ENCODE measurements around the gene METTL4.

Gene METTL4

DNA sequence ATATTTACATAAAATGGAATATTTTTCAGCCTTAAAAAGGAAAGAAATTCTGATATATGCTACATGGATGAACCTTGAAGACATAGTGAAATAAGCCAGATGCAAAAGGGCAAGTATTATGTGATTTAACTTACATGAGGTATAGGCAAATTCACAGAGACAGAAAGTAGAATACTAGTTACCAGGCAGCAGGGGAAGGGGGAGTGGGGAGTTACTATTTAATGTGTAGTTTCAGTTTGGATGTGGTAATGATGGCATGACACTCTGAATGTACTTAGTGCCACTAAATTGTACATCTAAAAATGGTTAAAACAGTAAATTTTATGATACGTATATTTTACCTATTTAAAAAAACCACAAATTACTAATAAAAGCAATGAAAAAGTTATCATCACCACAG, 12.1 kb downstream of the METTL4 start:
- no peak for ATAC-seq
- TF ChIP-seq CSDC2 (CRISPR knock-in tag; IDR thresholded peaks at IDR 0.05) (no peak), ESRRG (CRISPR knock-in tag; IDR thresholded peaks at IDR 0.05) (no peak), PPARA (CRISPR knock-in tag; IDR thresholded peaks at IDR 0.05; ENCODE audit: borderline replicate concordance) (no peak)

DNA sequence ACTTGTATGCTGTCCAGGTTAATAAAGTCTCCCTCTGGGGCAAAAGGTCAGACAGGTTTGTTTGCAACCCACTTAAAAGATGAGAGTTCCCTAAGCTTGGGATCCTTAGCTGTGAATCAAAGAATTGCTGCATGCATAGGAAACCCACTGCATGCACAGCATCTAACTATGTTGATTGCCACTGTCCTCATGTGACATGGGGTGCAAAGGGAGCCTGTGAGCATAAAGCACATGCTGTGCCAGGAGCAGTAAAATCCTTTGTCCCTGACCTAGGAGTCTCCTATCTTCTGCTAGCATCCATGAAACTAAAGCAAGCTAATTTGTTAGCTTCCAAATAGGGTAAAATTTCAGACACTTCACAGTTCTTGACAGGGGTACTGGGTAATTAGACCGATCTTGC, 13.8 kb downstream of the METTL4 start:
- no peak for ATAC-seq
- TF ChIP-seq, protein P1, sequence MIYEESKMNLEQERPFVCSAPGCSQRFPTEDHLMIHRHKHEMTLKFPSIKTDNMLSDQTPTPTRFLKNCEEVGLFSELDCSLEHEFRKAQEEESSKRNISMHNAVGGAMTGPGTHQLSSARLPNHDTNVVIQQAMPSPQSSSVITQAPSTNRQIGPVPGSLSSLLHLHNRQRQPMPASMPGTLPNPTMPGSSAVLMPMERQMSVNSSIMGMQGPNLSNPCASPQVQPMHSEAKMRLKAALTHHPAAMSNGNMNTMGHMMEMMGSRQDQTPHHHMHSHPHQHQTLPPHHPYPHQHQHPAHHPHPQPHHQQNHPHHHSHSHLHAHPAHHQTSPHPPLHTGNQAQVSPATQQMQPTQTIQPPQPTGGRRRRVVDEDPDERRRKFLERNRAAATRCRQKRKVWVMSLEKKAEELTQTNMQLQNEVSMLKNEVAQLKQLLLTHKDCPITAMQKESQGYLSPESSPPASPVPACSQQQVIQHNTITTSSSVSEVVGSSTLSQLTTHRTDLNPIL (CRISPR knock-in tag; IDR thresholded peaks at IDR 0.05; ENCODE audit: low read depth): no peak
- no peak for TF ChIP-seq ZNF8 (CRISPR knock-in tag; IDR thresholded peaks at IDR 0.05)
- TF ChIP-seq, protein P2, sequence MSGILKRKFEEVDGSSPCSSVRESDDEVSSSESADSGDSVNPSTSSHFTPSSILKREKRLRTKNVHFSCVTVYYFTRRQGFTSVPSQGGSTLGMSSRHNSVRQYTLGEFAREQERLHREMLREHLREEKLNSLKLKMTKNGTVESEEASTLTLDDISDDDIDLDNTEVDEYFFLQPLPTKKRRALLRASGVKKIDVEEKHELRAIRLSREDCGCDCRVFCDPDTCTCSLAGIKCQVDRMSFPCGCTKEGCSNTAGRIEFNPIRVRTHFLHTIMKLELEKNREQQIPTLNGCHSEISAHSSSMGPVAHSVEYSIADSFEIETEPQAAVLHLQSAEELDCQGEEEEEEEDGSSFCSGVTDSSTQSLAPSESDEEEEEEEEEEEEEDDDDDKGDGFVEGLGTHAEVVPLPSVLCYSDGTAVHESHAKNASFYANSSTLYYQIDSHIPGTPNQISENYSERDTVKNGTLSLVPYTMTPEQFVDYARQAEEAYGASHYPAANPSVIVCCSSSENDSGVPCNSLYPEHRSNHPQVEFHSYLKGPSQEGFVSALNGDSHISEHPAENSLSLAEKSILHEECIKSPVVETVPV (CRISPR knock-in tag; IDR thresholded peaks at IDR 0.05): no peak
- TF ChIP-seq, protein P3, sequence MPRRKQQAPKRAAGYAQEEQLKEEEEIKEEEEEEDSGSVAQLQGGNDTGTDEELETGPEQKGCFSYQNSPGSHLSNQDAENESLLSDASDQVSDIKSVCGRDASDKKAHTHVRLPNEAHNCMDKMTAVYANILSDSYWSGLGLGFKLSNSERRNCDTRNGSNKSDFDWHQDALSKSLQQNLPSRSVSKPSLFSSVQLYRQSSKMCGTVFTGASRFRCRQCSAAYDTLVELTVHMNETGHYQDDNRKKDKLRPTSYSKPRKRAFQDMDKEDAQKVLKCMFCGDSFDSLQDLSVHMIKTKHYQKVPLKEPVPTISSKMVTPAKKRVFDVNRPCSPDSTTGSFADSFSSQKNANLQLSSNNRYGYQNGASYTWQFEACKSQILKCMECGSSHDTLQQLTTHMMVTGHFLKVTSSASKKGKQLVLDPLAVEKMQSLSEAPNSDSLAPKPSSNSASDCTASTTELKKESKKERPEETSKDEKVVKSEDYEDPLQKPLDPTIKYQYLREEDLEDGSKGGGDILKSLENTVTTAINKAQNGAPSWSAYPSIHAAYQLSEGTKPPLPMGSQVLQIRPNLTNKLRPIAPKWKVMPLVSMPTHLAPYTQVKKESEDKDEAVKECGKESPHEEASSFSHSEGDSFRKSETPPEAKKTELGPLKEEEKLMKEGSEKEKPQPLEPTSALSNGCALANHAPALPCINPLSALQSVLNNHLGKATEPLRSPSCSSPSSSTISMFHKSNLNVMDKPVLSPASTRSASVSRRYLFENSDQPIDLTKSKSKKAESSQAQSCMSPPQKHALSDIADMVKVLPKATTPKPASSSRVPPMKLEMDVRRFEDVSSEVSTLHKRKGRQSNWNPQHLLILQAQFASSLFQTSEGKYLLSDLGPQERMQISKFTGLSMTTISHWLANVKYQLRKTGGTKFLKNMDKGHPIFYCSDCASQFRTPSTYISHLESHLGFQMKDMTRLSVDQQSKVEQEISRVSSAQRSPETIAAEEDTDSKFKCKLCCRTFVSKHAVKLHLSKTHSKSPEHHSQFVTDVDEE (CRISPR knock-in tag; IDR thresholded peaks at IDR 0.05): no peak
- no peak for TF ChIP-seq ZNF565 (CRISPR knock-in tag; conservative IDR thresholded peaks at IDR 0.05; ENCODE audit: low read depth)
- TF ChIP-seq TCF4 (CRISPR knock-in tag; IDR thresholded peaks at IDR 0.05; ENCODE audit: borderline replicate concordance): no peak
- TF ChIP-seq, protein P4, sequence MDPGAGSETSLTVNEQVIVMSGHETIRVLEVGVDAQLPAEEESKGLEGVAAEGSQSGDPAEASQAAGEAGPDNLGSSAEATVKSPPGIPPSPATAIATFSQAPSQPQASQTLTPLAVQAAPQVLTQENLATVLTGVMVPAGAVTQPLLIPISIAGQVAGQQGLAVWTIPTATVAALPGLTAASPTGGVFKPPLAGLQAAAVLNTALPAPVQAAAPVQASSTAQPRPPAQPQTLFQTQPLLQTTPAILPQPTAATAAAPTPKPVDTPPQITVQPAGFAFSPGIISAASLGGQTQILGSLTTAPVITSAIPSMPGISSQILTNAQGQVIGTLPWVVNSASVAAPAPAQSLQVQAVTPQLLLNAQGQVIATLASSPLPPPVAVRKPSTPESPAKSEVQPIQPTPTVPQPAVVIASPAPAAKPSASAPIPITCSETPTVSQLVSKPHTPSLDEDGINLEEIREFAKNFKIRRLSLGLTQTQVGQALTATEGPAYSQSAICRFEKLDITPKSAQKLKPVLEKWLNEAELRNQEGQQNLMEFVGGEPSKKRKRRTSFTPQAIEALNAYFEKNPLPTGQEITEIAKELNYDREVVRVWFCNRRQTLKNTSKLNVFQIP (CRISPR knock-in tag; IDR thresholded peaks at IDR 0.05; ENCODE audit: borderline replicate concordance, low read depth): no peak
- TF ChIP-seq ZNF70 (CRISPR knock-in tag; IDR thresholded peaks at IDR 0.05): no peak
- TF ChIP-seq PPARA (CRISPR knock-in tag; IDR thresholded peaks at IDR 0.05; ENCODE audit: borderline replicate concordance): no peak
- no peak for TF ChIP-seq BACH2 (CRISPR knock-in tag; IDR thresholded peaks at IDR 0.05; ENCODE audit: borderline replicate concordance)
- TF ChIP-seq OSR1 (CRISPR knock-in tag; IDR thresholded peaks at IDR 0.05): no peak
- no peak for TF ChIP-seq TOX (CRISPR knock-in tag; IDR thresholded peaks at IDR 0.05; ENCODE audit: borderline replicate concordance)
- TF ChIP-seq ISL1 (CRISPR knock-in tag; IDR thresholded peaks at IDR 0.05): no peak
- TF ChIP-seq GLIS3 (CRISPR knock-in tag; IDR thresholded peaks at IDR 0.05): no peak
- TF ChIP-seq, protein P5, sequence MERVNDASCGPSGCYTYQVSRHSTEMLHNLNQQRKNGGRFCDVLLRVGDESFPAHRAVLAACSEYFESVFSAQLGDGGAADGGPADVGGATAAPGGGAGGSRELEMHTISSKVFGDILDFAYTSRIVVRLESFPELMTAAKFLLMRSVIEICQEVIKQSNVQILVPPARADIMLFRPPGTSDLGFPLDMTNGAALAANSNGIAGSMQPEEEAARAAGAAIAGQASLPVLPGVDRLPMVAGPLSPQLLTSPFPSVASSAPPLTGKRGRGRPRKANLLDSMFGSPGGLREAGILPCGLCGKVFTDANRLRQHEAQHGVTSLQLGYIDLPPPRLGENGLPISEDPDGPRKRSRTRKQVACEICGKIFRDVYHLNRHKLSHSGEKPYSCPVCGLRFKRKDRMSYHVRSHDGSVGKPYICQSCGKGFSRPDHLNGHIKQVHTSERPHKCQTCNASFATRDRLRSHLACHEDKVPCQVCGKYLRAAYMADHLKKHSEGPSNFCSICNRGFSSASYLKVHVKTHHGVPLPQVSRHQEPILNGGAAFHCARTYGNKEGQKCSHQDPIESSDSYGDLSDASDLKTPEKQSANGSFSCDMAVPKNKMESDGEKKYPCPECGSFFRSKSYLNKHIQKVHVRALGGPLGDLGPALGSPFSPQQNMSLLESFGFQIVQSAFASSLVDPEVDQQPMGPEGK (CRISPR knock-in tag; IDR thresholded peaks at IDR 0.05; ENCODE audit: borderline replicate concordance): no peak

DNA sequence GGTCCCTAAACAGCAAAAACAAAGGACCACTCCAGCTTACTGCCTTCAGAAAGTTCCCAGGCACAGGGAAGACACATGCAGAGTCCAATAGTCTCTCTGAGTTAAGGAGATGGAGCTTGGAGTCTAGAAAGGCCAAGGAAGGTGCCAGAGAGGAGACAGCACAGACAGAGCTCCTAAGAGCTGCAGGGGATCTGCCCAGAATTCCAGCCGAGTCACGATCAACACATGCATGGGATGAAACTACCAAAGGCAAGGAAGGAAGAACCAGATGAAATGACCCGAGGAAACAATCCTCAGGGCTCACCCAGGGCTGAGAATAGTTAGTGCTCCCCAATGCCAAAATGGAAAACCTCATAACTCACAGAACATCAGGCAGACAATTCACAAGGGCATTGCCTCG, 15.4 kb downstream of the METTL4 start:
- no peak for ATAC-seq
- no peak for TF ChIP-seq ARNTL (CRISPR knock-in tag; IDR thresholded peaks at IDR 0.05; ENCODE audit: borderline replicate concordance, low read depth)
- TF ChIP-seq CSDC2 (CRISPR knock-in tag; IDR thresholded peaks at IDR 0.05): no peak
- TF ChIP-seq, protein P3 (CRISPR knock-in tag; IDR thresholded peaks at IDR 0.05): no peak
- no peak for TF ChIP-seq RARB (CRISPR knock-in tag; IDR thresholded peaks at IDR 0.05)
- no peak for TF ChIP-seq GLIS3 (CRISPR knock-in tag; IDR thresholded peaks at IDR 0.05)
- no peak for TF ChIP-seq ESRRG (CRISPR knock-in tag; IDR thresholded peaks at IDR 0.05)
- TF ChIP-seq ZFP3 (CRISPR knock-in tag; IDR thresholded peaks at IDR 0.05): no peak
- no peak for TF ChIP-seq SNAI2 (CRISPR knock-in tag; IDR thresholded peaks at IDR 0.05)
- TF ChIP-seq ZNF8 (CRISPR knock-in tag; IDR thresholded peaks at IDR 0.05): no peak
- TF ChIP-seq, protein P2 (CRISPR knock-in tag; IDR thresholded peaks at IDR 0.05): no peak
- no peak for TF ChIP-seq ZNF70 (CRISPR knock-in tag; IDR thresholded peaks at IDR 0.05)
- no peak for TF ChIP-seq ZFP30 (CRISPR knock-in tag; IDR thresholded peaks at IDR 0.05)
- no peak for TF ChIP-seq ISL1 (CRISPR knock-in tag; IDR thresholded peaks at IDR 0.05)
- no peak for TF ChIP-seq PPARA (CRISPR knock-in tag; IDR thresholded peaks at IDR 0.05; ENCODE audit: borderline replicate concordance)
- TF ChIP-seq, protein P5 (CRISPR knock-in tag; IDR thresholded peaks at IDR 0.05; ENCODE audit: borderline replicate concordance): no peak
- no peak for TF ChIP-seq BACH2 (CRISPR knock-in tag; IDR thresholded peaks at IDR 0.05; ENCODE audit: borderline replicate concordance)
